ENCODE data around the gene GPR39. TPM values are rescaled to one million over a fixed set of nuclear protein-coding genes. Genes with fewer than 3 reads are reported as not detected.

GPR39 gene
- total RNA-seq, 1 donor from 2014 or later, result 2.9 TPM

DNA sequence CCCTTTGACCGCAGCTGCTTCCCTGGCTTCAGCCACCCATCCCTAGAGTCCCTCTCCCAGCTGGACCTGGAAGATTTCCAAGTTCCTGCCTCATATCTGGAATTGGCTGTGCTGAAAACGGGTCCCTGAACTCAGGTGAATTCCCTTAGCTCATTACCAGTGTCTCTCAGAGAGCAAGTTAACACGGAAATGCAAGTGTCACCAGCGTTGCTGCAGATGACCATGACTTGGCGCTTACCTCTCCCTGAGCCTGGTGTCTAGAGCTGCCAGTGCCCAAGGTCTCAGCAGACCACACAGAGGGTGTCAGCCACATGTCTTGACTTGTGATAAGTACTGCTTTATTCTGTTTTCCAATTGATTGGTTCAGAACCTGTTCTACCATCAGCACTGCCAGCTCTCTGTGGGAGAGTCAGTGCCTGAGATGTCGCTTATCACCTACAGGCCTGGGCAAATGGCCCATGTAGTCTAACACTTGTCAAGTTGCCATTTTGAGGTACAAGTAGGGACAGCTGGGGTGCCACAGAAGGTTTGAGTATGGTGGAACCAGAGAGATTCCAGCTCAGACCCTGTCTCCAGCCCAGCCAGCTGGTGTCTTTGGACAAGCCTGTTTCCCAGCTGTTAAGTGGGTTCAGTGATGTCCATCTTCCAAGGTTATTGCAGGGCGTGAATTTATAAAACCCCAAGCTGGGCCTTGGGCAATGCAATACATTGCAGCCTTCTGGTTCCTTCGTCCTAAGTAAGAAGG is 204.7 kb downstream of the GPR39 start:
- FAIRE-seq (no peak), DNase-seq (ENCODE audit: low spot score in 2 of 2) (no peak)

DNA sequence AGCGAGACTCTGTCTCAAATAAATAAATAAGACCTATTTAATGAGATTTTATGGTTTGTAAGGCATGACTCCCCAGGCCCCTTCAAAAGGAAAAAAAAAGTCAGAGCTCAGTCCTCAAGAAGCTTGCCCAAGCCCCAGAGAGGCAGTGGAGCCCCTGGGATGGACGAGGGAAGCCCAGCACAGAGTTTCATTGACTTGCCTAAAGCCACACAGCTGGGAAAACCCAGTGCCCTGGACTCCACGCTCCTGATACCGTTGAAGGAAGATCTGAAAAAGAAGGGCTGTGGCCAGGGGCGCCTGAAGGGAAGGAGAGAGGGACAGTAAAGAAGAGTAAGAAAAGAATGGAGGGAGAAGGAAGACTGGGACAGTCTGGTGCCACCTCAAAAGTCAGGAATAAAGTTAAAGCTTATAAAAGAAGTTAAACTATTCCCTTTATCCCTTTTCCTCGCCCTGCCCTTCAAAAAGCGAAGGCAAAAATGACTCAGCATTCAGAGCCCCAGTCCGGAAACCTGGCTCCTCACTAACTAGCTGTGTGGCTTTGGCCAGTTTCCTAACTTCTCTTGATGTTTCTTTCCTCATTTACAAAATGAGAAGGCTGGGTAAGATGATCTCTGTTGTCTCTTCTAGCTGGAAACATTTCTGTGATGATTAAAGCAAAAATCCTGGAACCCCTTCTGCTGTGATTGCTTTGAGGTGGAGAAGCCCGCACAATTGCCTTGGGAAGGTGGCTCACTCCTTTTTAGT is 206.7 kb downstream of the GPR39 start:
- DNase-seq (ENCODE audit: low spot score in 2 of 2), result no peak
- no peak for FAIRE-seq

DNA sequence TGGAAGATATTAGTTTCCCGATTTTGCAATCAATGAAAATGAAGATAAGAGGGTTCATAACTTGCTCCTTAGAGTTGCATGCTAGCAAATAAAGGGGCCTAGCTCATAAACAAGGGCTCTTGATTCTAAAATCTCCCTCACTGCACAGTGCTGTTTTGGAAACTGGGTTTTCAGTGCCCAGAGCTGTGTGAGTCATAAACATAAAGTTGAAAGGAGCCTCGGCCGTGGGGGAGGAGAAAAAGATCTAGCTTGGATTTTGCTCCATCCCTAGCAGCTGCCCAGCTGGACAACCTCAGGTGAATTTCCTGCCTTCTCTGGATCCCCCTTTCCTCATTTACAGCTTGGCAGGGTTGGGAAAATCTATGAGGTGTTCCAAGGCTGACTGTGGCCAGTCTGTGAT is 210.9 kb downstream of the GPR39 start:
- FAIRE-seq, result no peak

DNA sequence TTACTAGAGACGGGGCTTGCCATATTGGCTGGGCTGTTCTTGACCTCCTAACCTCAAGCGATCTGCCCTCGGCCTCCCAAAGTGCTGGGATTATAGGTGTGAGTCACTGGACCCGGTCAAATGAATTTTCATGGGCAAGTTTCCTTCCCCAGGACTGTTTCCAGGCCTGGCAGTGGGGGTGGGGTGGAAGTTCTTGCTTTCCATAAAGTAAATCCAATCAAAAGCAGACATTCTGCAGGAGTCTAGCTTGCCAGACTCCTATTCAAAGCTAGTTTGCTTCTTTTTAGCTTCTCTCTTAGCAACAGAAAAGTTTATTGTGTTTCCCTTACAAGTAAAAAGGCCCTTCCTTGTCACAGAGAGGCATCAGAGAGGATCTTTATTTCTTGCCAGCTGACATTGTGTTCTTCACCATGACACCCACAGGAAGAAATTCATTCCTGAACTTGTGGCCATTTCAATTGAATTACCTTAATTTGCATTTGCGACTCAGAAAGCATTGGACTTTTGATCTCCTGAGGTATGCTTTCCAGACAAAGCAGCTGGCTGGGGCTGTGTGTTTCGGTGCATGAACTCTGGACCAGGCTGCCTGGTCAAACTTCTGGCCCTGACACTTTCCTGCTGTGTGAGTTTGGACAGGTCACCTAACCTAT is 215.5 kb downstream of the GPR39 start:
- no peak for DNase-seq (ENCODE audit: low spot score in 2 of 2)
- FAIRE-seq, result no peak

More for the DNA sequence above, 210.9 kb downstream of the GPR39 start:
- DNase-seq (ENCODE audit: low spot score in 2 of 2), result no peak

DNA sequence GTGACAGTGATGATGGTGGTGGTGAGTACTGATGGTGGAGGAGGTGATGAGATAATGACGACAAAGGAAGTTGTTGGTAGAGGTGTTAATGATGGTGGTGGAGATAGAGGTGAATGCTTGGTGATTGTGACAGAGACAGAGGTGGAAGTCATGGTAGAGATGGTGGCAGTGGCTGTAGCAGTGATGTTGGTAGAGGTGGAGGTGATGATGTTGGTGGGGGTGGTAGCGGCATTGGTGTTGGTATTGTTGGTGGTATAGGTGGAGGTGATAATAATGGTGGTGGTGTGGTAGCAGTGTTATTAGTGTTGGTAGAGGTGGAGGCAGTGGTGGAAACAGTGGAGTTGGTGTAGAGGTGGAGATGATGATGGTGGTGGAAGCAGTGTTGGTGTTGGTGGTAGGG is 217.0 kb downstream of the GPR39 start:
- no peak for FAIRE-seq
- no peak for DNase-seq (ENCODE audit: low spot score in 2 of 2)

DNA sequence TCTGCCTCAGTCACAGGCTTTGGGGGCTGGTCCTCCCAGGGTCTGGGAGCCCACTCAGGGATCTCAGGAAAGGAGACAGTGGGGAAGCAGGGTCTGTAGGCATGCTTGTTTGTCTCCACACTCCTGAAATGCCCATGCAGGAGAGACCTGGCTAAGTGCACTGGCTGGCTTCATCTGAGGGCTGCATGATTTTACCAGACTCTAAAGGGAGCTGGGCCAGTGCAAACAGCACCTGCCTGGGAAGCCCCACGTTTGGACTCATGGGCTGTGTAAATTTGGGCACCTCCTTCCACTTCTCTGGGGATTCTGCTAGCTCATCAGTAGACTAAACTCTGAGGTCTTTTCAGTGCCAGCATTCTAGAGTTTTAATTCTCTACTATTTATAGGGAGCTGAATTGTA is 219.7 kb downstream of the GPR39 start:
- DNase-seq (ENCODE audit: low spot score in 2 of 2) (no peak), FAIRE-seq (no peak)

DNA sequence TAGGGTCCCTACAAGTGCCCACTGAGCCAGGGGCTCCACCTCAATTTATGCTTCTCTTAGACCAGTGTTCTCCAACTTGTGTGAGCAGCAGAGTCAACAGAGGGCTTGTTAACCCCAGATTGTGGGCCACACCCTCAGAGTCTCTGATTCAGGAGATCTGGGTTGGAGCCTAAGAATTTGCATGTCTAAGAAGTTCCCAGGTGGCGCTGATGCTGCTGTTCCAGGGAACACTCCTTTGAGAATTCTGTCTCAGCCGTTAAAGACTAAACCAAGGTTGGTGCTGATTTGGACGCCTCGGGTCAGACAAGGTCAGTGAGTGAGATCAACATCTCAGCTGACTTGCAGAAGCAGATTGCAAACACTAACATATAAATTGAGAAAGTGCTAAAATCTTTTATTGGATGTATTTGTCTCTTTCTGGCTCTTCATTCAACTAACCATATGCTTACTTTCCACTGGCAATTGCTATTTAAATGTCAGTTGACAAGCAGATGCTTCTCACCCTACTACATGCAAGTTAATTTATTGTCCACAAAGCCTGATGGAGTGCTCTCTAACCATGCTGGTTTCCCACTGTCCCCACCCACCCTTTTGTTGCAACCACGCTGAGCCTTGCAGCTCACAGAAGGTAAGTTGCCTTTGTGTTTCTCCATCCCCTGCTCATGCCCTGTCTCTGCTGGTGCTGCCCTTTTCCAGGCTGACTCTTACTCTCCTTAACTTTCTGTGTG is 221.9 kb downstream of the GPR39 start:
- DNase-seq (ENCODE audit: low spot score in 2 of 2) (no peak), FAIRE-seq (no peak)

DNA sequence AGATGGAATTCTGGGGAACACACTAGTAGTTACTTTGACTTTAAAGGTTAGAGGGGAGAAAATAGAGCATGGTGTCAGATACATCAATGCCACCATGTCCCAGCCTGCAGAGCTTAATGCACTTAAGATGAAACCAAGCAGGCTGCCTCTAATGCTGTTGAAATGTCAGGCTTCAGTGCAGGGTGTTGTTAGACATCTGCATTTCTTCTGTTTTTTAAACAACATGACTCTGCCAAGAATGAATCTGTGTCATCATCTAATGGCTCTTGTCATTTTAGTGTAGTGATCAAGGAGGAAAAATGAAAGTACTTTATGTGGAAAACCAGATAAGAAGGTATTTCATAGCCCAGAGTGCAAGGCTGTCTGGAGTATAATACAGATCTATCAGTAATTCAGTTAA is 223.5 kb downstream of the GPR39 start:
- DNase-seq (ENCODE audit: low spot score in 2 of 2) (no peak), FAIRE-seq (no peak)

DNA sequence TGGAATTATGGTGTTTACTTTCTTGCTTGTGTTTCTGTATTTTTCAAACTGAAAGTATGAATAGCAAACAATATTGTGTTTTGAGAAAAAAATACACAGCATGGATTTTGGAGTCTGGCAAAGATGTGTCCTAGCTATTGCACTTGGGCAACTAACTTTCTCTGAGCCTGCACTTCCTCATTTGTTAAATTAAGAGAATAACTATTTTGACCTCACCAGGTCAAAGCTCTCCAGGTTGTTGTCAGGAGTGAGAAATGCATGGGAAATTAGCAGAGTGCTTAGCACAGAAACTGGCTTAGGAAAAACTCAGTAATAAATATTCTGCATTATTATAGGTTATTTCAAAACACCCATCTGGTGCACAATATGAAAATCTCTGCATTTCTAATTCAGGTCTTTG is 225.2 kb downstream of the GPR39 start:
- FAIRE-seq (no peak), DNase-seq (ENCODE audit: low spot score in 2 of 2) (no peak)

DNA sequence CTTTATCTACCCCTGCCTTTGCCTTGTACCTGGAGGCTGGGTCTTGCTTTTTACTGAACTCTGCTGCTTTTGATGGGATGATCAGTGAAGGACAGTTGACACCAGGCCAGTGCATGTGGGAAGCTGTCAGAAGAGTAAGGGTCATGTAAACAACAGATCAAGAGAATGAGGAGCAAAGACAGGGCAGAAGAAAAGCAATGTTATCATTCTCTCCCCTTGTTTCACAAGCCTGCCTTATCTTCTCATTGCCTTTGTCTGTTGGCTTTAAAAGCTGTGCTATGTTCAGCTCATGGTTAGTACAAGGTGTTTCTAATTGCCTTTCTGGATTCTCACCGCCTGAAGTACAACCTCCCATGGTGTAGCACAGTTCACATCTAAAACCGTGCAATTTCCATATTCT is 225.8 kb downstream of the GPR39 start:
- FAIRE-seq (no peak), DNase-seq (ENCODE audit: low spot score in 2 of 2) (no peak)

DNA sequence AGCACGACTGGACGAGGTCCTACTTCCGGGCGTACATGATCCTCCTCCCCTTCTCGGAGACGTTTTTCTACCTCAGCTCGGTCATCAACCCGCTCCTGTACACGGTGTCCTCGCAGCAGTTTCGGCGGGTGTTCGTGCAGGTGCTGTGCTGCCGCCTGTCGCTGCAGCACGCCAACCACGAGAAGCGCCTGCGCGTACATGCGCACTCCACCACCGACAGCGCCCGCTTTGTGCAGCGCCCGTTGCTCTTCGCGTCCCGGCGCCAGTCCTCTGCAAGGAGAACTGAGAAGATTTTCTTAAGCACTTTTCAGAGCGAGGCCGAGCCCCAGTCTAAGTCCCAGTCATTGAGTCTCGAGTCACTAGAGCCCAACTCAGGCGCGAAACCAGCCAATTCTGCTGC is 228.6 kb downstream of the GPR39 start:
- DNase-seq (ENCODE audit: low spot score in 2 of 2) (no peak), FAIRE-seq (no peak)

DNA sequence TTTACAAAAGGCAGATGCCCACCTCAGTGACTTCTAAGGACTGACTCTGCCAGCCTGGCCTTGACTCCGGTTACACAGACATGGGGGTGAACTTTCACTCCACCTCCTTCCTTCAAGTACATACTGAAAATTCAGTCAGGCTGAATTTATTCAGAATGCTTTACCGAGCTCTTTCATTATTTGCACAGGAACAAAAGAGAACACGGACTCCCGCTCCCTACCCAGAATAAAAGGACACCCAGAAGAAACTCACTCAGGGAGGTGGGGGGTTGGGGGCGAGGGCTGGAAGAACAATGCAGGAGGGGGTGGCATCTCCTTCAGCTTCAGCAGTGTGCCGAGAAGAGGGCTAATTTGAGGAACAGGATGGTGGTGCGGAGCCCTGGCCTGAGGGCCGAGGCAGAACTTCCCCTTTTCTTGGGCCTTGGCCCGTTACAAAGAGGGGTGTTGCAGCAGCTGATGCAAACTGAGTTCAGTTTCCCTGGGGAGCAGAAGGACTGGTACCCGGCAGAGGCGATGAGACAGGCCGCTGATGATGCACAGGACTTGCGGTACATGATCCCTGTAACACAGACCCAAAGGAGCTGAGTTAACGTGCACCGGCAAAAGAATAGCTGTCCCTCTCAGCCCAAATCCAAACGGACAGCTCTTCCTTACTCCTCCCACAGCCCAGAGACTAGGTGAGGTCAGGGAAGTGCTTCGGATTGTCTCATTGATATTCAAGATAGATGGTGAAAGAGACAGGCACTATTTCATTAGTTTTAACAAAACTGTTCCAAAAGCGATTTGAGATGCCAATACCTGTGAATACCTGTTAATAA is 229.3 kb downstream of the GPR39 start:
- FAIRE-seq, result no peak

DNA sequence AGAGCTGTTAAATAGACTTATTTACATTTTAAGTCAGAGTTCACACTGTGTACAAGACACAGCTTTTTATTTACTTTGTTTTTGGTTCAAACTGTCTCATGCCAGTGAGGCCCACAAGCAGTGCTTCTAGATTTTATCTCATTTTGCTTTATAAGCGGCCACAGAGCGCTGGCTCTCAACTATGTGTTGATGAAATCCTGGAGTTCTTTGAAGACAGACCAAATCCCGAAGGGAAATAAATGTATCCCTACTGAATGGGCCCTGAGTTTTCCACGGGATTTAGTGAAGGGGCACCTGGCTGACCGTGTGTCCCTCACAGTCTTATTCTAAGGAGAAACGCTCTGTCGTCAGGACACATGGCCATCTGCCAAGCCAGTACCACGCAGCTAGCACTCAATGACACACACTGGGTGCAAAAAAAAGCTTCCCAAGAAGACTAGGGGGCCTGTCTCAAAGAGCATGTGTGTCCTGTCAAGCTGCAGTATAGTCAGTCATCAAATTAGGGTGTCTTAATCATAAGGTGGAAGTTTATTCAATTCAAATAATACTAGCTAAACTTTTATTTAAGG is 230.0 kb downstream of the GPR39 start:
- DNase-seq (ENCODE audit: low spot score in 2 of 2) (no peak), FAIRE-seq (no peak)

More for the DNA sequence above, 229.3 kb downstream of the GPR39 start:
- DNase-seq (ENCODE audit: low spot score in 2 of 2), result no peak

DNA sequence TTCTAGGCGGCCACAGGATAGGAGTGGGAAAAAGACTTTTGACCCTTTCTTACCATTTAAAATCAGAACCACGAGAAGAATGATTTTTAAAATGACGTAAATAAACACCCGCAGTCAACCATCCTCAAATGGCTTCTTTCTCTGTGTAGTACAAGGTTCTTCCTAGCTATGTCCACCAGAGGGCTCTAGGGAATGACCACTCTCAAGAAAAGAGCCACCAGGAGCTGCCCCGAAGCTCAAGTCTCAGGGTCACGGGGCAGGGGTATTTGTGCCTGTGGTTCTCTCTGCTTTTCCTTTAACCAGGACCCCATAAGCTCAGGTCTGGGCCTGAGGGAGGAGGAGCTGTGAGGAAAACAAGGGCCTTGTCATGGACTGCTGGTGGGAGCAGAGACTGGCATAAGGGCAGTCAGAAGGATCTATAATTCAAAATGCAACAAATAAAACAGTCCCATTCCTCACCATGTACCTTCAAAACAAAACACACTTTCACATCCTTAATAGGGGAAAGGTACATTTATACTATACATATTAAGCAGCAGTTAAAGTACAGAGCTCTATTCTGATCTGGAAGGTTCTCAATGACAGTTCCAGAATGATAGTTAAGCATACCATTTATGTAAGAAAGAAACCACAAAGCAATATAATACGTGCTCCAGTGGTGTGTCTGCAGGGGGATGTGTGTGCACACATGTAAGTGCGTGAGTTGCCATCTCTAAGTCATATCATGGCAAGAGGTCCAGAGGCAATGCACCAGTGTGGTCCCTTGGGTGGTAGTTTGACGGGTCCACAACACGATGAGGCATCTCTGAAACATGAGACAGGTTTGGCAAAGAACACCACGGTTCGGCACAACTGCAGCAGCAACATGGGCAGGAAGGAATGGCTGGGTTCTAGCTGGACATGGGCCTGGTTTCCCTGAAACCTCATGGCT is 234.8 kb downstream of the GPR39 start:
- DNase-seq (ENCODE audit: low spot score in 2 of 2) (peak in 1 of 2 donors; percentile 33), FAIRE-seq (no peak)

DNA sequence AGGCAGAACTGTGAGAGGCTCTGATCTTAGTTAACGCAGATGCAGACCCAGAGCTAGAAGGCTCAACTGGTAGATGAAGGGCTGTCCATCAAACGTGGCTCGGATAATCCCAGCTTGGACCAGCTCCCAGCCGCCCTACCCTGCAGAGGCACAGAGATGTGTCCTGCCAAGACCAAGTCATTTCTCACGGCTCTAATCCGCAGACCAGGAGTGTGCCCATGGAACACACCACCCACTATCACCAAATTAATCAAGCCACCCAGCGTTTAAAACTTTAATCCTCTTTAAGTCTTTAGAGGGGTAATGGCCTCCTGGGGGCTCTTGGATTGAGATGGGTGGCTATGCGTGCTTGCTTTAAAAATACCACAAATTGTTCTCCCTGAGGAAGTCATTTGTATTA is 235.9 kb downstream of the GPR39 start:
- FAIRE-seq, result no peak
- no peak for DNase-seq (ENCODE audit: low spot score in 2 of 2)

DNA sequence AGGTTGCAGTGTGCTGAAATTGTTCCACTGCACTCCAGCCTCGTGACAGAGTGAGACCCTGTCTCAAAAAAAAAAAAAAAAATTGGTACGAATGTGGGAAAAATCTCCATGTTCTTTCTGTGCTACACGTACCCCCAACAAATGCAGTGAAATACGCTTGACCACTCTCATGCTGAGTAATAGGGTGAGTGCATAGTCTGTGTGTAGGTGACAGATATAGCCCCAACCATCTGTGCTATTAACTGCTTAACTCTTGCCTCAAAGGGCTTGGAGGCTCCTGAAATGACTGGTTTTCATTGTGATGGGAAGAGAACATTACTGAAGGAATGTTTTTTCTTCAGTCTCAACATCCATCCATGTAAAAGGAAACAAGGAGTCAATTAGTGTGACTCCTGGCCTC is 237.7 kb downstream of the GPR39 start:
- FAIRE-seq, result no peak
- no peak for DNase-seq (ENCODE audit: low spot score in 2 of 2)

DNA sequence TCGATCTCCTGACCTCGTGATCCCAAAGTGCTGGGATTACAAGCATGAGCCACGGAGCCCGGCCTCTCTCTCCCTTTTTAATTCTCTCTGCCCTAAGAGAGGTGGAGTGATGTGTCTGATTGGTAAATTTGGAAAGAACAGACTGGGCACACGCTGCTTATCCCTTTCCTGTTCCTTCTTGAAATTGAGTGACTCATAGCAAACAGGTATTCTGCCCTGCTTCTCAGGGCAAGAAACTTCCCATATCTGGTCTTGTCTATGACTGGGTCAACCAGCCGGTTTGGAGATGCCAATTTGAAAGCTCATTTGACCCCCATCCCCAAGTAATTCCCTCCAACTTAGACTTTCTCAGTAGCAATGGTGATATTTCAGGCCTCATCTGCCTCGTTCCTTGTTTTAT is 238.4 kb downstream of the GPR39 start:
- FAIRE-seq, result no peak

DNA sequence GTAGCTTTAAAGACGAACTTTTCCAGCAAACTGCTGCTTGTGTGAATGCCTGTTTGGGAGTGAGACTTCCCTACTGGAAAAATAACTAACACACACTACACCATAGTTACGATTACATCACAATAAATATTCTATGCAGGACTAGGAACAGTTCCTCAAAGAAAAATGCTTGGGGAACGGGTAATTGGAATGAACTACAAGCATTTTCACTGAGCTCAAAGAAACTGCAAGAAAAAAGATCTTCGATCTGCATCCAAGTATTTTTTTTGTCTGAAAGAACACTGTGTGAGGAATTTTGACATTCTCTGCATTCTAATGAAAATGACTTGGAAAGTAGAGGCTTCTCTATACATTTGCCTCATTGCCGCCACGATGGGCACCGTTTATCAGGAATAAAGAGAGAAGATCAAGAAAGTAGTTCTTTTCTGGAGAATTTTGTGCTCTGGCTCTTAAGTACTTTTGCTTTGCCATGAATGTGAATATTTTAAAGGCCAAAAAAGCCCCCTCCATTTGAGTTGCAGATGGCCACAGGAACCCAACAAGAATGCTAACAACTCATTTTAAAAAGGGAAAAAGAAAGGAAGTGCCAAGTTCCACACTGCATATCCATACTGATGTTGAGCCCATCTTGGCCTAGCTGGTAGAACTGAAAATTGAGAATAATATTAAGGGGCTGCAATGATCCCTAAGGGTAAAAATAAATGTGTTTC is 239.8 kb downstream of the GPR39 start:
- FAIRE-seq (no peak), DNase-seq (ENCODE audit: low spot score in 2 of 2) (no peak)

More for the DNA sequence above, 238.4 kb downstream of the GPR39 start:
- no peak for DNase-seq (ENCODE audit: low spot score in 2 of 2)

All from frontal cortex (tissue), 4 donors.